BLaER1 treated with 17β-estradiol and CSF1 and Interleukin-3, amounts not matched to agents 10 nM and 100 nM (cell line): ENCODE results near the gene ALDH3B2.

Experiments
- H3K27ac ChIP-seq, 11 experiments: shearing (Covaris generic); formaldehyde crosslinking; 2 replicates each; pipeline ENCODE4 v1.8.1; 2022
- H3K27me3 ChIP-seq, 11 experiments: shearing (Covaris generic); formaldehyde crosslinking; 2 replicates each; pipeline ENCODE4 v1.8.1; 2022
- H3K36me3 ChIP-seq, 11 experiments: shearing (Covaris generic); formaldehyde crosslinking; 2 replicates each; pipeline ENCODE4 v1.8.1; 2022
- H3K4me1 ChIP-seq, 10 experiments: shearing (Covaris generic); formaldehyde crosslinking; 2 replicates each; pipeline ENCODE4 v1.8.1; 2022
- H3K4me2 ChIP-seq, 11 experiments: shearing (Covaris generic); formaldehyde crosslinking; 2 replicates each; pipeline ENCODE4 v1.8.1; 2022
- H3K4me3 ChIP-seq, 10 experiments: shearing (Covaris generic); formaldehyde crosslinking; 2 replicates each; pipeline ENCODE4 v1.8.1; 2022
- H3K9ac ChIP-seq, 11 experiments: shearing (Covaris generic); formaldehyde crosslinking; 2 replicates each; pipeline ENCODE4 v1.8.1; 2022
- H3K9me3 ChIP-seq, 11 experiments: shearing (Covaris generic); formaldehyde crosslinking; replicated peaks in 1 of 11; 2 replicates each; pipeline ENCODE4 v1.8.1; 2022
- H4K20me1 ChIP-seq, 11 experiments: shearing (Covaris generic); formaldehyde crosslinking; 2 replicates each; pipeline ENCODE4 v1.8.1; 2022
- Cebpa-rat ChIP-seq, 11 experiments: shearing (Covaris generic); IDR thresholded peaks; 2 replicates each; pipeline ENCODE4 v1.8.1; 2022

ALDH3B2 gene

GRCh38 chr11:67614730-67615714 lies 59.4 kb downstream of the ALDH3B2 start:
- H3K9ac ChIP-seq, result peak overlapping the region; percentile 77 to 88 (median 84)
- H3K36me3 ChIP-seq, result peaks cover 28 to 35% (median 31%) of the 10 kb centered on the region in 11 experiments
- peaks cover 0 to 22% (median 3%) of the 10 kb centered on the region in 11 experiments; a peak in 5 of 22 replicates for H4K20me1 ChIP-seq
- H3K4me1 ChIP-seq, result peaks cover 22 to 42% (median 41%) of the 10 kb centered on the region in 10 experiments
- no peak for TF ChIP-seq Cebpa-rat (IDR thresholded peaks at IDR 0.05)
- H3K4me3 ChIP-seq, result peak overlapping the region in 9 of 10 experiments; percentile 45 to 67 (median 54); a peak in 16 of 20 replicates
- peaks cover 0 to 3% (median 0%) of the 10 kb centered on the region in 11 experiments; a peak in 3 of 22 replicates for H3K9me3 ChIP-seq
- H3K4me2 ChIP-seq, result peak overlapping the region; percentile 89 to 98 (median 95)
- H3K27ac ChIP-seq, result peak overlapping the region; percentile 80 to 98 (median 94)
- H3K27me3 ChIP-seq, result peaks cover 0 to 11% (median 0%) of the 10 kb centered on the region in 11 experiments; a peak in 6 of 22 replicates

GRCh38 chr11:67613960-67614715 lies 60.3 kb downstream of the ALDH3B2 start:
- peaks cover 35 to 44% (median 40%) of the 10 kb centered on the region in 11 experiments for H3K36me3 ChIP-seq
- peaks cover 0 to 25% (median 3%) of the 10 kb centered on the region in 11 experiments; a peak in 5 of 22 replicates for H4K20me1 ChIP-seq
- H3K4me2 ChIP-seq, result peak overlapping the region; percentile 89 to 98 (median 95)
- H3K9ac ChIP-seq, result peak overlapping the region; percentile 77 to 88 (median 84)
- TF ChIP-seq Cebpa-rat (IDR thresholded peaks at IDR 0.05), result no peak
- peaks cover 0 to 11% (median 0%) of the 10 kb centered on the region in 11 experiments; a peak in 6 of 22 replicates for H3K27me3 ChIP-seq
- peak overlapping the region; percentile 24 to 67 (median 52) for H3K4me3 ChIP-seq
- H3K4me1 ChIP-seq, result peaks cover 22 to 43% (median 41%) of the 10 kb centered on the region in 10 experiments
- no peaks in the 10 kb centered on the region for H3K9me3 ChIP-seq
- H3K27ac ChIP-seq, result peak overlapping the region; percentile 80 to 98 (median 94)

GRCh38 chr11:67613313-67613959 lies 61.0 kb downstream of the ALDH3B2 start:
- no peak for TF ChIP-seq Cebpa-rat (IDR thresholded peaks at IDR 0.05)
- H3K9ac ChIP-seq, result peak overlapping the region; percentile 77 to 88 (median 84); a peak in 19 of 22 replicates
- peaks cover 0 to 11% (median 0%) of the 10 kb centered on the region in 11 experiments; a peak in 6 of 22 replicates for H3K27me3 ChIP-seq
- H3K27ac ChIP-seq, result peak overlapping the region; percentile 80 to 98 (median 94); a peak in 21 of 22 replicates
- no peaks in the 10 kb centered on the region for H3K9me3 ChIP-seq
- peaks cover 42 to 51% (median 47%) of the 10 kb centered on the region in 11 experiments for H3K36me3 ChIP-seq
- peak overlapping the region; percentile 89 to 98 (median 95) for H3K4me2 ChIP-seq
- peak overlapping the region in 5 of 10 experiments; percentile 1 to 67 (median 25); a peak in 6 of 20 replicates for H3K4me3 ChIP-seq
- peaks cover 22 to 46% (median 42%) of the 10 kb centered on the region in 10 experiments for H3K4me1 ChIP-seq
- H4K20me1 ChIP-seq, result peaks cover 0 to 32% (median 3%) of the 10 kb centered on the region in 11 experiments; a peak in 5 of 22 replicates

DNA sequence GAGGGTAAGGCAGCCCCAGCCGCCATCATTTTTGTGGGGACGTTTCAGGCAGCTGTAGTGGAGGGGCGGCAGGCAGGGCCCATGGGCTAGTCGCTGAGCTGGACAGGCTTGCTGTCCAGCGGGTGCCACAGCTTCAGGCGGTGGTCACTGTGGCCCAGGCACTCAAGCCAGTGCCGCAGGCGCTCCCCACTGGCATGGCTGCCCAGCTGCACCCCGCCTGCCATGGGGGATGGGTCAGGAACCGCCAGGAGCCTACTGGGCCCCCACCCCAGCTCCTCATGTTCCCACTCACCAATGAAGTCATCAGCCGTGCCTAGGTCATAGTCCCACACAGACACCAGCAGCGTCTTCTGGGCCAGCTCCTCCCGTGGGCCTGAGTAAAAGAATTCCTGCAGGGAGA lies 61.7 kb downstream of the ALDH3B2 start:
- Histone ChIP-seq H3K9ac (peak overlapping the region in 5 of 11 experiments; percentile 81 to 88 (median 85); a peak in 5 of 22 replicates), H3K36me3 (peaks cover 46 to 57% (median 51%) of the 10 kb centered on the region in 11 experiments), H3K27ac (peak overlapping the region in 7 of 11 experiments; percentile 90 to 98 (median 94); a peak in 14 of 22 replicates), H3K27me3 (peaks cover 0 to 11% (median 0%) of the 10 kb centered on the region in 11 experiments; a peak in 6 of 22 replicates), H3K9me3 (no peaks in the 10 kb centered on the region), H3K4me3 (no peak overlapping the region), H3K4me1 (peaks cover 28 to 53% (median 49%) of the 10 kb centered on the region in 10 experiments), H4K20me1 (peaks cover 0 to 33% (median 3%) of the 10 kb centered on the region in 11 experiments; a peak in 5 of 22 replicates), H3K4me2 (peak overlapping the region in 9 of 11 experiments; percentile 89 to 98 (median 96); a peak in 18 of 22 replicates)
- TF ChIP-seq Cebpa-rat (IDR thresholded peaks at IDR 0.05), result no peak
